Common myeloid progenitor, CD34-positive (primary cell): Measurements from ENCODE around the gene DPH1.
A peak's percentile ranks its signal among the peaks of the same experiment; 100 is the strongest.

Source experiments
- CTCF ChIA-PET: fragments of 350-600 bp; sonication (Branson Sonifier 250); formaldehyde crosslinking; loops from one replicate; lab custom pipeline; 2021; ENCODE audit warnings: antibody characterized with exemption; lab: Charles Lee
- POLR2A ChIA-PET: fragments of 350-600 bp; sonication (Branson Sonifier 250); formaldehyde crosslinking; loops from one replicate; lab custom pipeline; 2021; ENCODE audit warnings: antibody characterized with exemption; lab: Charles Lee
- DNase-seq, 3 donors: peaks; one replicate each; pipeline versions ENCODE4 v3.0.0 to v3.0.0-alpha.2; 2013
- H3K27ac ChIP-seq, 2 experiments: 1 replicate in 1 of 2; 2 replicates in 1 of 2; pipeline ENCODE4 v1.7.0; 2013; ENCODE audit warnings: inconsistent platforms in 2 of 2, low read length in 2 of 2, mild to moderate bottlenecking in 2 of 2, low read depth in 1 of 2, moderate library complexity in 1 of 2; ENCODE audit not compliant: severe bottlenecking in 2 of 2, insufficient read depth in 1 of 2, poor library complexity in 1 of 2
- H3K27me3 ChIP-seq, 5 experiments: replicated peaks in 2 of 5; 1 replicate in 3 of 5; 2 replicates in 2 of 5; pipeline versions ENCODE4 v1.6.1 to v1.7.0; 2013; ENCODE audit warnings: low read length in 4 of 5, mild to moderate bottlenecking in 2 of 5, moderate library complexity in 2 of 5, inconsistent platforms in 1 of 5; ENCODE audit not compliant: insufficient read depth in 5 of 5, control insufficient read depth in 4 of 5
- H3K36me3 ChIP-seq, 4 experiments: 1 replicate in 2 of 4; 2 replicates in 2 of 4; pipeline versions ENCODE4 v1.6.1 to v1.7.0; 2013; ENCODE audit warnings: low read length in 3 of 4, control low read depth in 1 of 4, mild to moderate bottlenecking in 1 of 4; ENCODE audit not compliant: control insufficient read depth in 4 of 4, insufficient read depth in 4 of 4
- H3K4me1 ChIP-seq, 4 experiments: 1 replicate in 3 of 4; 2 replicates in 1 of 4; pipeline versions ENCODE4 v1.6.1 to v1.7.1; 2013; ENCODE audit warnings: low read length in 3 of 4, mild to moderate bottlenecking in 3 of 4, control low read depth in 1 of 4, inconsistent platforms in 1 of 4, moderate library complexity in 1 of 4; ENCODE audit not compliant: control insufficient read depth in 4 of 4, insufficient read depth in 4 of 4; ENCODE audit errors: control extremely low read depth in 1 of 4
- H3K4me3 ChIP-seq, 7 experiments: 1 replicate in 4 of 7; 2 replicates in 3 of 7; pipeline versions ENCODE4 v1.5.1 to v1.7.0; 2013; ENCODE audit warnings: mild to moderate bottlenecking in 7 of 7, low read length in 6 of 7, moderate library complexity in 6 of 7, inconsistent platforms in 2 of 7, low read depth in 2 of 7, control low read depth in 1 of 7; ENCODE audit not compliant: insufficient read depth in 4 of 7, control insufficient read depth in 1 of 7; ENCODE audit errors: extremely low read depth in 1 of 7
- H3K9me3 ChIP-seq, 5 experiments: 1 replicate in 4 of 5; 2 replicates in 1 of 5; pipeline versions ENCODE4 v1.6.1 to v1.7.1; 2013; ENCODE audit warnings: low read length in 4 of 5, mild to moderate bottlenecking in 2 of 5, inconsistent platforms in 1 of 5, low read depth in 1 of 5, moderate library complexity in 1 of 5; ENCODE audit not compliant: control insufficient read depth in 4 of 5, insufficient read depth in 2 of 5; ENCODE audit errors: control extremely low read depth in 1 of 5
- WGBS: methylation state at CpG from one replicate; pipeline ENCODE4 v1.1.5; 2013; ENCODE audit not compliant: insufficient coverage; 5-methylcytosine and 5-hydroxymethylcytosine counted together

Gene DPH1

DNA sequence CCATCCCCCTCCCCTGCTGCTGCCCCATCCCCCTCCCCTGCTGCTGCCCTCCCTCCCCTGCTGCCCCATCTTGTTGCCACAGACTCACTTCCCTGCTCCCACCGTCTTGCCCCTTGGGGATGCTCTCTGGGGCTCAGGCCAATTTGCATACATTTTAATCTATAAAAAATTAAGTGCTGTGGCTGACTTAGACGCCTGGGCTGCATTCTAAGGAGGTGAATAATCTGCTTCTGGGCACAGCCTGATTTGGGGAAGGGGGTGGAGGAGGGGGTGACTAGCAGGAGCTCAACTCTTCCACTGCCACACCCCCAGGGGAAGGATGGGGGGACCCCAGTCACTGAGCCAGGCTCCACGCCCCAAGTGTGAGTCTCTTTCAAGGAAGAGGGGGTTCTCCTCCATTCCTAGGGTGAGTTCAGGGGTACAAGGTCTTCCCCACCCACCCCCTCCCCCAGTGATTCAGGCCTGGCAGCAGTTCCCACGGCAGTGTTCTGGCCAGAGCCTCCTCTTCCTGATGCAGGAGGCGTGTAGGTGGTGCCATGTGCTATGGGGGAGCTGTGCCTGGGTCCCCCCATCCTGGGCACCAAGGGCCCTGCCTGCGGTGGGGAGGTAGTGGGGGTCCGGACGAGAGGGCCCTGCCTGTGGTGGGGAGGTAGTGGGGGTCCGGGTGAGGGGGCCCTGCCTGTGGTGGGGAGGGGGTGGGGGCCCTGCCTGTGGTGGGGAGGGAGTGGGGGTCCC lies 5.0 kb downstream of the DPH1 start:
- Histone ChIP-seq H3K27me3 (no peaks in the 10 kb centered on the region), H3K36me3 (peaks cover 5 to 50% (median 36%) of the 10 kb centered on the region in 4 experiments), H3K4me3 (no peak overlapping the region), H3K9me3 (no peaks in the 10 kb centered on the region), H3K27ac (no peak overlapping the region), H3K4me1 (peaks cover 4 to 13% (median 7%) of the 10 kb centered on the region in 4 experiments)
- ChIA-PET POLR2A (no interaction called here), CTCF (interaction anchor here (1.0 kb wide), 1 partner anchor 14 kb away, joined by 3 read pairs; no protein-coding TSS in a partner anchor)
- WGBS, result 100% methylated on average over 1 of the region's 9 CpGs
- no peak for DNase-seq

DNA sequence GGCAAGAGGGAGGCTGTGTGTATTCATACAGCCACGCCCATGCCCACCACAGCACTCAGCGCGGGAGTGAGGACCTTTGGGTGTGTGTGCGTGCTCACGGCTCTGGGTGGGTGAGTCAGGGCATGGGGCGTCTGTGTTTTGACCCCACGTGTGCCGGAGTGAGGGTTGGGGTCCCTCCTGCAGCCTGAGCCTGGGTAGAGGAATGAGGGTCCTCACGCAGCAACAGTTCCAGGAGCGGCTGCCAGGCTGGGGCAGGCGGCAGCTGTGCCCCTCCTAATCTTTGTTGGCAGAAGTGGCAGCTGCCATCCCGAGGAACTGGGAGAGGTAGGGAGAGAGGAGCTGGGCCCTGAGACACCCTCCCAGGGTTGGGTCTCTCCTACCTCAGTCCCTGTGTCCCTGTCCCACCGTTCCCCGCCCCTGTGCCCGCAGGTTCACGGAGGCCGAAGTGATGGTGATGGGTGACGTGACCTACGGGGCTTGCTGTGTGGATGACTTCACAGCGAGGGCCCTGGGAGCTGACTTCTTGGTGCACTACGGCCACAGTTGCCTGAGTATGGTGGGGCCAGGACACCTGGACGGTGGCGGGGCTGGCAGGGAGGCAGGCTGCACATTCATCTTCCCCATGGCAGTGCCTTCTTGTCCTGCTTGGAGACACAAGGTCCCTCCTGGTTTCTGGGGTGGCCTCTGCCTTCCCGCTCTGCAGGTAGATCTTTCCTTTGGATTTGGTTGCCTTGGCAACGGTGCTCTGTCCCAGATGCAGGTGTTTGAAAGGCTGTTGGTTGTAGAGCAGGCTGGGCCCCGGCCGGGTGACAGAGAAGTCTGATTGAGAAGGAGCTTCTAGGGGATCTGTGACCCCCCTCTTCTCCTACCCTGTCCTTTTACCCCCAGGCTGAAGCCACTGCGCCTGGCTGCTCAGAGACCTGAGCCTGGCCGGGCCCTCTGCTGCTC lies 5.9 kb downstream of the DPH1 start:
- no peak overlapping the region for H3K4me3 ChIP-seq
- 98% methylated on average over 19 of the region's 29 CpGs for WGBS
- no peak for DNase-seq
- ChIA-PET POLR2A (no interaction called here), CTCF (interaction anchor here (1.0 to 1.5 kb wide), 2 partner anchors 15 to 154 kb away, joined by 3 to 4 read pairs; no protein-coding TSS in a partner anchor)
- H3K4me1 ChIP-seq, result peaks cover 3 to 10% (median 5%) of the 10 kb centered on the region in 4 experiments
- peaks cover 7 to 59% (median 42%) of the 10 kb centered on the region in 4 experiments for H3K36me3 ChIP-seq
- H3K27ac ChIP-seq, result no peak overlapping the region
- no peaks in the 10 kb centered on the region for H3K9me3 ChIP-seq
- no peaks in the 10 kb centered on the region for H3K27me3 ChIP-seq

DNA sequence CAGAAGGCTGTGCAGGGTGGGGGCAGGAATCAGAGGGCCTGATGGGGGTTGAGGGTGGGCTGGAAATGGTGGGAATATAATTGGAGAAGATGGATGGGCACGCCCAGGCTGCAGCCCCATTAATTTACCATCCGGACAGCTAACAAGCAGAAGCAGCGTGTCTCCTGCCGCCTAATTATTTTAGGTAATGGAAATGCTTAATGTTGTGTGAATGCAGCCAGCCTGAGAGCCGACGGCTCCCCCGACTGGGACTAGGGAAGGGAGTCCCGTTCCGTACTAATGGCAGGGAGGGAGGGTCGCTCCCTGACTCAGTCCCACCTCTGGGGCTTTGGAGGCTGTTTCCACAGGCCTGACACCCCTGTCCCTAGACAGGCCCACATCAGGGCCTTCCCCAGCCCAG lies 7.2 kb downstream of the DPH1 start:
- POLR2A ChIA-PET, result no interaction called here
- CTCF ChIA-PET, result interaction anchor here (1.0 to 1.7 kb wide), 3 partner anchors 16 to 155 kb away, joined by 4 to 6 read pairs (median 4); no protein-coding TSS in a partner anchor
- Histone ChIP-seq H3K27ac (no peak overlapping the region), H3K9me3 (no peaks in the 10 kb centered on the region), H3K4me1 (peaks cover 0 to 10% (median 7%) of the 10 kb centered on the region in 4 experiments), H3K27me3 (no peaks in the 10 kb centered on the region), H3K4me3 (no peak overlapping the region), H3K36me3 (peaks cover 7 to 60% (median 44%) of the 10 kb centered on the region in 4 experiments)
- DNase-seq, result no peak
- WGBS, result 98% methylated on average over 10 of the region's 10 CpGs

DNA sequence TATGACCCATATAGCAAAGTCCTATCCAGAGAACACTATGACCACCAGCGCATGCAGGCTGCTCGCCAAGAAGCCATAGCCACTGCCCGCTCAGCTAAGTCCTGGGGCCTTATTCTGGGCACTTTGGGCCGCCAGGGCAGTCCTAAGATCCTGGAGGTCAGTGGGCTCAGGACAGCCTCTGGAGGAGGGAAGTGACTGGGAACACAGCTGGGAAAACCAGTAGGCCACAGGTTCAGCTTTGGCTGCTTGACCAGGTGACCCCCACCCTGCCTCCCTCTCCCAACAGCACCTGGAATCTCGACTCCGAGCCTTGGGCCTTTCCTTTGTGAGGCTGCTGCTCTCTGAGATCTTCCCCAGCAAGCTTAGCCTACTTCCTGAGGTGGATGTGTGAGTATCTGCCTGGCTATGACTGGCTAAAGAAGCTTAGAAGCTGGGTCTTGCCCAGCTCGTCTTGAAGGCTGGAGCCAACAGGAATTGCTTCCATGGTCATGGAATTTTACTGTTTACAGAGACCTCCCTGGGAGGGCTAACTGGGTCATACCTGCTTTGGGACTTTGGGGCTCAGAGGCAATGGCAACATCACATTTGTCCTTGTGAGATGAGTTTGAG lies 10.4 kb downstream of the DPH1 start:
- 96% methylated on average over 7 of the region's 7 CpGs for WGBS
- H3K4me1 ChIP-seq, result peaks cover 0 to 21% (median 16%) of the 10 kb centered on the region in 4 experiments
- peaks cover 13 to 63% (median 44%) of the 10 kb centered on the region in 4 experiments for H3K36me3 ChIP-seq
- H3K9me3 ChIP-seq, result no peaks in the 10 kb centered on the region
- H3K27ac ChIP-seq, result no peak overlapping the region
- H3K27me3 ChIP-seq, result no peaks in the 10 kb centered on the region
- CTCF ChIA-PET, result interaction anchor here (0.7 to 1.6 kb wide), 7 partner anchors 9 to 163 kb away, joined by 3 to 5 read pairs (median 3); partner anchors contain the start of gene RTN4RL1
- no peak for DNase-seq
- POLR2A ChIA-PET, result interaction anchor here (0.5 kb wide), 1 partner anchor 622 kb away, joined by 3 read pairs; no protein-coding TSS in a partner anchor
- no peak overlapping the region for H3K4me3 ChIP-seq

DNA sequence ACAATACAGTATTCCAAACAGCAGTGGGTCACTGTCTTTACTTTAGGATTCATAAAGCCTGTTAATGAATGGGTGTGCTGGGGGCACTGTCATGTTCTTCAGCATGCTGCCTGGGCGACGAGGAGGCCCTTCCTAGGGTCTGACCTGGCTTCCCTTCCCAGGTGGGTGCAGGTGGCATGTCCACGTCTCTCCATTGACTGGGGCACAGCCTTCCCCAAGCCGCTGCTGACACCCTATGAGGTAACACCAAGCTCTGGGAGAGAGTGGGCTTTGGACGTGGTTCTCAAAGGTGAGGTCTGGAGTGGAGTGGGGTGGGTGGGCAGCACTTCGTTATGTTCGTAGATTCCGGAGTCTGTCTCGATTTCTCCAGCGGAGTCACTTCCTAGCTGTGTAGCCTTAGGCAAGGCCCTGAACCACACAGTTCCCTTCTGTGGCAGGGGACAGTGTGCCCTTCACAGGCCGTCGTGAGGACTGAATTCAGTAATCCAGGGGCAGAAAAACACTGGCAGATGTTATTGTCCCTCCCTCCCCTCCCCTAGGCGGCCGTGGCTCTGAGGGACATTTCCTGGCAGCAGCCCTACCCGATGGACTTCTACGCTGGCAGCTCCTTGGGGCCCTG lies 11.1 kb downstream of the DPH1 start:
- 98% methylated on average over 9 of the region's 16 CpGs for WGBS
- peak in 1 of 3 donors; percentile 25 for DNase-seq
- H3K27me3 ChIP-seq, result no peaks in the 10 kb centered on the region
- ChIA-PET CTCF (interaction anchor here (0.7 to 1.6 kb wide), 3 partner anchors 9 to 164 kb away, joined by 3 to 5 read pairs (median 3); partner anchors contain the start of gene RTN4RL1), POLR2A (interaction anchor here (0.5 kb wide), 1 partner anchor 621 kb away, joined by 3 read pairs; no protein-coding TSS in a partner anchor)
- peak overlapping the region; percentile 51 to 95 (median 81) for H3K4me3 ChIP-seq
- no peaks in the 10 kb centered on the region for H3K9me3 ChIP-seq
- H3K27ac ChIP-seq, result peak overlapping the region in 1 of 2 experiments; percentile 10
- peaks cover 11 to 56% (median 38%) of the 10 kb centered on the region in 4 experiments for H3K36me3 ChIP-seq
- H3K4me1 ChIP-seq, result peaks cover 0 to 21% (median 16%) of the 10 kb centered on the region in 4 experiments
